ENCODE data around the gene NCAM2.

NCAM2 gene

DNA sequence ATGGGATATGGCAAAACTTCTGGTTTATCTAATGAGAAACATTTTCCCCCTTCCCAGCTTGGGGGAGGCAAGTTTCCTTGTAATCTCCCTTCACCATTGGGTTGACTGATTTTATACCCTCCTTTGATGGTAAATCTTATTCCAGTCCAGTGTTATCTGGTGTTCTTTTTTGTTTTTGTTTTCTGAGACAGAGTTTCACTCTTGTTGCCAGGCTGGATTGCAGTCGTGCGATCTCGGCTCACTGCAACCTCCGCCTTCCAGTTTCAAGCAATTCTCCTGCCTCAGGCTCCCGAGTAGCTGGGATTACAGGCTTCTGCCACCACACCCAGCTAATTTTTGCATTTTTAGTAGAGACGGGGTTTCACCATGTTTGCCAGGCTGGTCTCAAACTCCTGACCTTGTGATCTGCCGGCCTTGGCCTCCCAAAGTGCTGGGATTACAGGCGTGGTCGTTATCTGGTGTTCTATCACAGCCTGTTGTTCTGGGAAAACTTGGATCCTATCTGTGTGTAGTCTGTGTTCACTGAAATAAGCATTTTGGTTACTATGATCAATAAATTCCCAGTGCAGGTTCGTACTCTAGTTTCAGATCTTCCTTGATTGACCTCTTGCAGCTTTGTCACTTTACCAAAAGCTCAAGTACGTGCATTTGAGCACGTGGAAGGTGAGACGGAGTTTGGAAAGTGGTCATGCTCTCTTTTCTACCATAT lies 281.1 kb downstream of the NCAM2 start:
- Mint-ChIP-seq H3K27me3 (no peaks in the 10 kb centered on the region), H3K27ac (no peak overlapping the region)
- CTCF ChIA-PET: interaction anchor here (0.7 kb wide), 1 partner anchor 1325 kb away, joined by 4 read pairs; no protein-coding TSS in a partner anchor

DNA sequence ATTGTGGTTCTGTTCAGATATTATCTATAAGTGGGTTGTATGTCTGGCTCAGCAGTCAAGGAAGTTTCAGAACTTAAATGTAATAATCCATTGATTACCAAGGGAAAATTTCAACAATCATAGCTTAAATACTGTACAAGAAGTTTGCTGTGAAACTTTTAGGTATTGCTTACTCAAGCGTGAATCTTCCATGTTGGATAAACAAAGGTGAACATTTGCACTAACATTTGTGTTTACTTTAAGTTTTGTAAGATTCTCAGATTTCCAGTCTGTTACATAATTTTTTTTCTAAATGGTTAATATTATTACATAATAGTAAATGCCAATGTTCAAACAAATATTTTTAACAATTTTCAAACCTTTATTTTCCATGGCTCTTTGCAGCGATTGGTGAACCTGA lies 285.6 kb downstream of the NCAM2 start:
- CTCF ChIA-PET: no interaction called here
- Mint-ChIP-seq H3K27me3 (no peaks in the 10 kb centered on the region), H3K27ac (no peak overlapping the region), H3K36me3 (no peaks in the 10 kb centered on the region), H3K4me3 (no peak overlapping the region), H3K4me1 (no peaks in the 10 kb centered on the region), H3K9me3 (no peaks in the 10 kb centered on the region)
- DNase-seq: no peak

More for the DNA sequence above, 281.1 kb downstream of the NCAM2 start:
- Mint-ChIP-seq H3K36me3 (no peaks in the 10 kb centered on the region), H3K9me3 (no peaks in the 10 kb centered on the region), H3K4me3 (no peak overlapping the region), H3K4me1 (no peaks in the 10 kb centered on the region)
- no peak for DNase-seq

DNA sequence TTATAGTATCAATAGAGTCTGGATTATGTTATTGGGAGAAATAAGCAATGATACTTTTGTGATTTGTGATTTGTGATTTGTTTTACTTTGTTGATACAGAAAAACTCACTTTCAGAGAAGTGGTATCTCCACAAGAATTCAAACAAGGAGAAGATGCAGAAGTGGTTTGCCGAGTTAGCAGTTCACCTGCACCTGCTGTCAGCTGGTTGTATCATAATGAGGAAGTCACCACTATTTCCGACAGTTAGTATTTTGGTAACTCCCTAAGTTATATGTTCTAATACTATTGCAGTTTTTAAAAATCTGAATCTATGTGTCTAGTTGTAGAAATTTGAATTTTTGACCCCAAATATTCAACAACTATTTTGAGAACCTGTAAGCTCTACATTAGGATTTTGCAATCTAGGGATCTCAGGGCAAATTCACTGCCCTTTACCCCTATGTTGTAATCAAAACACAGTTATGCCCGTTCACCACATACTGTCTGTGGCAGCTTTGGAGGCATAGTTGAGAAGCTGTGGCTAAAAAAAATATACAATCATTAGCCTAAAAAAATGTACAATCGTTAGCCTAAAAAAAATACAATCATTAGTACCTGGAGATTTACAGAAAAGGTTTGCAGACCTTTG lies 288.1 kb downstream of the NCAM2 start:
- Mint-ChIP-seq H3K4me3 (no peak overlapping the region), H3K36me3 (no peaks in the 10 kb centered on the region), H3K4me1 (no peaks in the 10 kb centered on the region), H3K27me3 (no peaks in the 10 kb centered on the region), H3K27ac (no peak overlapping the region), H3K9me3 (no peaks in the 10 kb centered on the region)
- no peak for DNase-seq
- CTCF ChIA-PET: no interaction called here

DNA sequence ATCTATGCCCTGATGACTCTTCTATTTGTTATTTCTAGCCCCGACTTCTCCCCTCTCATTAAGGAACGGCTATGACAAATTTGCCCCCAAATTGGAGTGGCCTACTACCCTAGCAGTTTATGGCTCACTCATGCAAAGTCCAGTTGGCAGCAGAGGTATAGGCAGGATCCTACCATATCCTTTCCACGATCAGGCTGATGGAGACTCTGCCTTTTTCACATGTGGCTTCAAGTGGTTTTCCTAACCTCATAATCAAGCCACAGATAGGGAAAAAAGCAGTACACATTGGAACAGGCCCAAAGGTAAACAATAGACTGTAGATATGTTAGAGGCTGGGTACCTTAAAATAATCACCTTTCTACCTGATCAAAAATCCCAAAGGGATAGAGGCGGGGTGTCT lies 292.5 kb downstream of the NCAM2 start:
- no peaks in the 10 kb centered on the region for H3K36me3 Mint-ChIP-seq
- H3K4me1 Mint-ChIP-seq: no peaks in the 10 kb centered on the region
- H3K27me3 Mint-ChIP-seq: no peaks in the 10 kb centered on the region
- no peak overlapping the region for H3K4me3 Mint-ChIP-seq
- CTCF ChIA-PET: no interaction called here
- no peak overlapping the region for H3K27ac Mint-ChIP-seq
- peaks cover 3% of the 10 kb centered on the region for H3K9me3 Mint-ChIP-seq
- DNase-seq: no peak

DNA sequence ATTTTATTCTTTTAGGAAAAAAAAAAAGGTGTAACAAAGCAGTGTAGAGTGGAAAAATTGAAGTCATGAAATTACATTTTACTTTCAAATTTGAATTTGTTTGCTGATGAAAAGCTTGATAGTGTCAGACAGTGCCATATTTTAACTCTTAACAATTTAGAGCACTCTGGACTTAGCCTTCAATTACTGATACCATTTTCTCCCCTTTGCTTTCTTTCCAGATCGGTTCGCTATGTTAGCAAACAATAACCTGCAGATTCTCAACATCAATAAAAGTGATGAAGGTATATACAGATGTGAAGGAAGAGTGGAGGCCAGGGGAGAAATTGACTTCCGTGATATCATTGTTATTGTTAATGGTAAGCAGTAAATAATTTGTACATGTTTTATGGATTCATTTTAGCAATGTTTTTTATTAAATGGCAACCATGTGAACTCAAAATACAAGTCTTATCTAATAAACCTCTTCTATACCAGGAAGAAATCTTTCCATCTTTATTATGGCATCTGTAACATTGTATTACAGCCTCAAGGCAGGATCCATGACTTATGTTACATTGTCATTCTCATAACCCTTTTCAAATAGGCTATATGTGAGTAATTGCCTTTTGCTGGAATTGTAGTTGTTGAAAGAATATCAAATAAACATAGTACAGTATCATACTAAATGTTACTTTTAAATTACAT lies 293.8 kb downstream of the NCAM2 start:
- CTCF ChIA-PET: no interaction called here
- no peak overlapping the region for H3K27ac Mint-ChIP-seq
- no peak overlapping the region for H3K4me3 Mint-ChIP-seq
- H3K9me3 Mint-ChIP-seq: peaks cover 3% of the 10 kb centered on the region
- H3K4me1 Mint-ChIP-seq: no peaks in the 10 kb centered on the region
- DNase-seq: no peak
- no peaks in the 10 kb centered on the region for H3K27me3 Mint-ChIP-seq
- H3K36me3 Mint-ChIP-seq: no peaks in the 10 kb centered on the region

DNA sequence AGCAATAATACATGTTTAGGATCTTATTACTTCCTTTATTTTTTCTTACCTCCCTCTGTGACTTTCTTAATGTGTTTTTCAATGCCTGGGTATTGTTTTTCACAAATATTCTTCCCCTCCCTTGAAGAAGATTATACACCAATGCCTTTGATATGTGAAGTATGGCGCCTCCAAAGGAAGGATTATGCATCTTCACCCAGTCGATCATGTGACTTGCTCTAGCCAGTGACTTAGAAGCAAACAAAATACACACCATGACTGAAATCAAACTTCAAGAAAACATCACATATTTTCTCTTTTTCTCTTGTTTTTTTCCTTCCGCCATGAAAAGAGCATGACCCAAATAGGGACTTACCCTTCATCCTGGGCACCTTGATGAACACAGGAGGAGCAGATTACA lies 297.1 kb downstream of the NCAM2 start:
- CTCF ChIA-PET: no interaction called here

DNA sequence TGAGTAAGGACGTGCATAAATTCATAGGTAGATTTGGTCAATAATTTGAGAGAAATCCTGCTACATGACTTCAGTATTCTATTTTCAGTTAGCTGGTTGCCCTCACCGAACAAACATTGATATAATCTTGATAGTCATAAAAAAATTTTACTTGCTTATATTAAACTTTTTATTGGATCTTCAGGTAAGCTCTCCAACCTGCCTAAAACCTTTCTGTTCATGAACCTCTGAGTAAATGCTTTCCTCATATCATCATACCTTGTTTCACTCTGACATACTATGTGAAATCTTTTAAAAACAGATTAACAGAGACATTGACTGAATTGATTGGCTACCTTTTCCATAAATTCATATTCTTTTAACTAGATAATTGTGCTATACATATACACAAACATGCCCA lies 299.0 kb downstream of the NCAM2 start:
- H3K9me3 Mint-ChIP-seq: peaks cover 4% of the 10 kb centered on the region
- no peaks in the 10 kb centered on the region for H3K4me1 Mint-ChIP-seq
- no peak overlapping the region for H3K27ac Mint-ChIP-seq
- CTCF ChIA-PET: no interaction called here
- no peaks in the 10 kb centered on the region for H3K36me3 Mint-ChIP-seq
- H3K27me3 Mint-ChIP-seq: no peaks in the 10 kb centered on the region
- H3K4me3 Mint-ChIP-seq: no peak overlapping the region
- DNase-seq: no peak

More for the DNA sequence above, 297.1 kb downstream of the NCAM2 start:
- Mint-ChIP-seq H3K27me3 (no peaks in the 10 kb centered on the region), H3K27ac (no peak overlapping the region), H3K4me3 (no peak overlapping the region), H3K4me1 (no peaks in the 10 kb centered on the region), H3K9me3 (peaks cover 3% of the 10 kb centered on the region), H3K36me3 (no peaks in the 10 kb centered on the region)
- DNase-seq: no peak

DNA sequence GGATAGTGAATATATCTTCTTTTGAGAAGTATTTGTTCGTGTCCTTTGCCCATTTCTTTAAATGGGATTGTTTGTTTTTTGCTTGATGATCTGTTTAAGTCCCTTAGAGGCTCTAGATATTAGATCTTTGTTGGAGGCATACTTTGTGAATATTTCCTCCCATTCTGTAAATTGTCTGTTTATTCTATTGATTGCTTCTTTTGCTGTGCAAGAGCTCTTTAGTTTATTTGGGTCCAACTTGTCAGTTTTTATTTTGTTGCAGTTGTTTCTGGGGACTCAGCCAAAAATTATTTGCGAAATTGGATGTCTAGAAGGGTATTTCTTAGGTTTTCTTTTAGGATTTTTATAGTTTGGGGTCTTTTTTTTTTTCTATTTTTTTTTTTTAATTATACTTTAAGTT lies 302.8 kb downstream of the NCAM2 start:
- peaks cover 3% of the 10 kb centered on the region for H3K9me3 Mint-ChIP-seq
- CTCF ChIA-PET: no interaction called here

DNA sequence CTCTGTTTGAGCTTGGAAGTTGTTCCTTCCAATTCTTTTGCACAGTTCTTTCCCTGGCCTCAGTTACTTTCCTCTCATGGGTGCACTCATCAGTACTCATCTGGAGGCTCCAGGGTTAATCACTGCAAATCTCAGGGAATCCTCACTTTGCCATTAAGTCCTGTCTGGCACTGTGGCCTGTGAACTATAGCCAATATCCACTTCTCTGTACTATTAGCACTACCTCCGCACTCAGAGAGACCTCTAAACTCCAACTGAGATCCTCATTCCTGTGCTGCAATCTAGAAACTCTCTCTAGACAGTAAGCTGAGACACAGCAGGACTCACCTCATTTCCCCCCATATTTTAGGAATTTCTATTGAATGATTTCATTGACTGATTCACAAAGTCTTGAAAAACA lies 311.3 kb downstream of the NCAM2 start:
- CTCF ChIA-PET: no interaction called here
- Mint-ChIP-seq H3K4me1 (no peaks in the 10 kb centered on the region), H3K4me3 (no peak overlapping the region), H3K9me3 (no peaks in the 10 kb centered on the region), H3K27me3 (no peaks in the 10 kb centered on the region), H3K36me3 (no peaks in the 10 kb centered on the region), H3K27ac (no peak overlapping the region)
- DNase-seq: no peak

More for the DNA sequence above, 302.8 kb downstream of the NCAM2 start:
- Mint-ChIP-seq H3K36me3 (no peaks in the 10 kb centered on the region), H3K27ac (no peak overlapping the region), H3K4me3 (no peak overlapping the region), H3K4me1 (no peaks in the 10 kb centered on the region), H3K27me3 (no peaks in the 10 kb centered on the region)
- no peak for DNase-seq

DNA sequence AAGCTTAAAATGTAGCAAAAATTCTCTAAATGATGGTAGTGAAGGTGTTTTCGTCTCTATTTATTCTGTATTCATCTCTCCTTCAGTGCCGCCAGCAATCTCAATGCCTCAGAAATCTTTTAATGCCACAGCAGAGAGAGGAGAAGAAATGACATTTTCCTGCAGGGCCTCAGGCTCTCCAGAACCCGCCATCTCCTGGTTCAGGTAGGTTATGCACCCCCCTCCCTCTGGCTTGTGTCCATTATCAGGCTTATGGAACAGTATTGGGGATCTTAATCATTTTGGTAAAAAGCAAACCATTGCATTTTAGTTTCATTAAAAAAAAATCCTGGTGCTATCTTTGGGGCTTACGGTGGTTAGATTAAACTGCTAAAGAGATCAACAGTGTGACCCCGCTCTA lies 326.1 kb downstream of the NCAM2 start:
- no peak overlapping the region for H3K4me3 Mint-ChIP-seq
- DNase-seq: no peak
- H3K27me3 Mint-ChIP-seq: no peaks in the 10 kb centered on the region
- peaks cover 4% of the 10 kb centered on the region for H3K9me3 Mint-ChIP-seq
- H3K27ac Mint-ChIP-seq: no peak overlapping the region
- H3K36me3 Mint-ChIP-seq: no peaks in the 10 kb centered on the region
- no peaks in the 10 kb centered on the region for H3K4me1 Mint-ChIP-seq
- CTCF ChIA-PET: no interaction called here

DNA sequence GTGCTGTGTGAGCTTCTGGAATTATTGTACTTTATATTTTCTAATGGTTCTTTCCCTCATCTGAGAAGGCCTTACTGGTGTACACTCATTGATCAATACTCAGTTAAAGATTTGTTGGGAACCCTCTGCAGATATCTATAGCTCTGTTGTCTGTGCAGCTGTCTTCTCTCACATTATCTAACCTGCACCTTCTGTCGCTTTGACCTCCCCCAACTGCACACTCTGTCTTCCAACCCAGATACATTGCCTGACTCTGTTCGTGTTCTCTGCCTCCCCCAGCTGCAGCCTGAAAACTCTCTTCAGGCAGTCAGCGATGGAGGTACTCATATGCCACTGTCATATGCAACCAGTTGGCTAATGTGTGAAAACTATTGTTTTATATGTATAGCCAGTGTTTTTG lies 334.3 kb downstream of the NCAM2 start:
- no peak for DNase-seq
- Mint-ChIP-seq H3K4me1 (no peaks in the 10 kb centered on the region), H3K4me3 (no peak overlapping the region), H3K9me3 (peaks cover 2% of the 10 kb centered on the region), H3K27ac (no peak overlapping the region), H3K36me3 (no peaks in the 10 kb centered on the region), H3K27me3 (no peaks in the 10 kb centered on the region)
- CTCF ChIA-PET: no interaction called here

DNA sequence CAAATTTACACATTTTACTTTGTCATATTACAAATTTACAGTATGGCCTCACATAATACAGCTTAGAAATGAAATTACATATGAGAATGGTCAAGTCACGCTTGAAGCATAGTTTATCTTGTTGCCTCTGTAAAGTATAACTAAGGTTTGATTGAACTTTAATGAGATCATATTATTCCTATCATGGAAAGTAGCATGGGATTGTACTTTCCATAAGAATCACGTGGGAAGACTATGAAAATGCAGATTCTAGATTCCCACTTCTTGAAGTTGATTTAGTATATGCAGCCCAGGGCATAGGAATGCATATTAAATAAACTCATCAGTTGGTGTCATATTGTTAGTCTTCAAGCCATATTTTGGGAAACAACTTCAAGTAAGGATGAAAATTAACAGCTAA lies 342.8 kb downstream of the NCAM2 start:
- no peaks in the 10 kb centered on the region for H3K27me3 Mint-ChIP-seq
- CTCF ChIA-PET: no interaction called here
- H3K36me3 Mint-ChIP-seq: no peaks in the 10 kb centered on the region
- no peaks in the 10 kb centered on the region for H3K4me1 Mint-ChIP-seq
- no peak for DNase-seq
- peaks cover 13% of the 10 kb centered on the region for H3K9me3 Mint-ChIP-seq
- H3K4me3 Mint-ChIP-seq: no peak overlapping the region
- H3K27ac Mint-ChIP-seq: no peak overlapping the region

DNA sequence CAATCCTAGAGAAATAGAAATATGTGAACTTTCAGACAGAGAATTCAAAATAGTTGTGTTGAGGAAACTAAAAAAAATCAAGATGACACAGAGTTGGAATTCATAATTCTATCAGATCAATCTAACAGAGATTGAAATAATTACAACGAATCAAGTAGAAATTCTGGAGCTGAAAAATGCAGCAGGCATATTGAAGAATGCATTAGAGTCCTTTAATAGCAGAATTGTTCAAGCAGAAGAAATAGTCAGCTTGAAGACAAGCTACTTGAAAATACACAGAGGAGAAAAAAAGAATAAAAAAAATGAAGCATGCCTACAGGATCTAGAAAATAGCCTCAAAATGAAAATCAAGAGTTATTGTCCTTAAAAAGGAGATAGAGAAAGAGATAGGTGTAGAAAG lies 347.1 kb downstream of the NCAM2 start:
- Mint-ChIP-seq H3K4me1 (no peaks in the 10 kb centered on the region), H3K27me3 (no peaks in the 10 kb centered on the region), H3K27ac (no peak overlapping the region), H3K36me3 (no peaks in the 10 kb centered on the region), H3K9me3 (peaks cover 20% of the 10 kb centered on the region), H3K4me3 (no peak overlapping the region)
- CTCF ChIA-PET: no interaction called here
- DNase-seq: no peak

DNA sequence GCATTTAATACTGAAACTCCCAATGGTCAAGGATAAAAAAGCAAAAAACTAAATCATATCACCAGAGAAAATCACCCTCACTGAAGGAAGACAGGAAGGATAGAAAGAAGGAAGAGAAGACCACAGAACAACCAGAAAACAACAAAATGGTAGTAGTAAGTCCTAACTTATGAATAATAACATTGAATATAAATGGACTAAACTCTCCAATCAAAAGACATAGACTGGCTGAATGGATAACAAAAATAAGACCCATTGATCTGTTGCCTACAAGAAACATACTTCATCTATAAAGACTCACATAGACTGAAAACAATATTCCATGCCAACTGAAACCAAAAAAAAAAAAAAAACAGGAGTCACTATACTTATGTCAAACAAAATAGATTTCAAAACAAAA lies 347.7 kb downstream of the NCAM2 start:
- CTCF ChIA-PET: no interaction called here

DNA sequence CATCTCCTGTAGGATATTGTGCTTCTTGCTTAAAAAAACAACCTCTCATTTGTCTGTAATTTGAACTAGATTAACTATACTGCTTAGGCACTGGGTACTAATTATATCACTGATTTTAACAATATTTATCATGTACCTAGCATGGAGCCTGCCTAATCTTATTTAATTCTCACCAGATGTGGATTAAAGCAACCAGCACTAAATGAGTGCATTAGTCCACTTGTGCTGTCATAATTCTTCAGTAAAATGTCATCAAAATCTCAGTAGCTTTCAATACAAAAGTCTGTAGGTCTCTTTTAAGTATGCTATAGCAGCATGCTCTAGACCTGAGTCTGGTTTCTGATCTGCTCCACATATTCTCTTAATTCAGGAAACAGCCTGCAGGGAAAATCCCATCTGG lies 368.1 kb downstream of the NCAM2 start:
- no peak overlapping the region for H3K4me3 Mint-ChIP-seq
- peaks cover 9% of the 10 kb centered on the region for H3K9me3 Mint-ChIP-seq
- no peak for DNase-seq
- CTCF ChIA-PET: no interaction called here
- H3K27ac Mint-ChIP-seq: no peak overlapping the region
- H3K27me3 Mint-ChIP-seq: no peaks in the 10 kb centered on the region
- no peaks in the 10 kb centered on the region for H3K4me1 Mint-ChIP-seq
- no peaks in the 10 kb centered on the region for H3K36me3 Mint-ChIP-seq

More for the DNA sequence above, 347.7 kb downstream of the NCAM2 start:
- H3K4me1 Mint-ChIP-seq: no peaks in the 10 kb centered on the region
- DNase-seq: no peak
- no peak overlapping the region for H3K27ac Mint-ChIP-seq
- H3K36me3 Mint-ChIP-seq: no peaks in the 10 kb centered on the region
- H3K4me3 Mint-ChIP-seq: no peak overlapping the region
- H3K27me3 Mint-ChIP-seq: no peaks in the 10 kb centered on the region
- H3K9me3 Mint-ChIP-seq: peaks cover 20% of the 10 kb centered on the region

Measured in activated naive CD4-positive, alpha-beta T cell treated with anti-CD3 and anti-CD28 coated beads, Interleukin-2, amount 10 ng/mL, durations not matched to agents 7 days and 5 days (primary cell).